SK-N-SH (cell line): ENCODE results near the gene CAPN5. TPM values are rescaled to one million over a fixed set of nuclear protein-coding genes. Genes with fewer than 3 reads are reported as not detected.

ENCODE experiments used
- CTCF ChIA-PET: fragments of 300-600, 350-600 bp; formaldehyde crosslinking; extraction: SDS; loops from one replicate; lab custom pipeline; 2021; lab: Yijun Ruan, JAX
- POLR2A ChIA-PET: fragments of 350-600 bp; sonication (Branson Sonifier 250); formaldehyde crosslinking; extraction: SDS; loops from one replicate; lab custom pipeline; 2020; ENCODE audit warnings: antibody characterized with exemption, inconsistent platforms; lab: Yijun Ruan, JAX
- DNase-seq: peaks from one replicate; pipeline ENCODE4 v3.0.0; 2012
- H2AFZ ChIP-seq: fragments of 200-600 bp; sonication (generic); 2 replicates; pipeline ENCODE4 v1.8.1; 2016; ENCODE audit warnings: antibody characterized with exemption, mild to moderate bottlenecking, low read depth
- H3F3A ChIP-seq: fragments of 200-600 bp; sonication (generic); replicated peaks from 2 replicates; pipeline ENCODE3; 2016; ENCODE audit warnings: antibody characterized with exemption, mild to moderate bottlenecking; ENCODE audit not compliant: insufficient read depth
- H3K27ac ChIP-seq, 2 experiments: fragments of 200-500 bp in 1 of 2; fragments of 200-600 bp in 1 of 2; sonication (Bioruptor generic) in 1 of 2; sonication (generic), shearing (Covaris generic) in 1 of 2; 2 replicates each; pipeline versions ENCODE4 v1.5.1 to v1.6.1; 2014 to 2016; ENCODE audit warnings: low read depth in 2 of 2, inconsistent platforms in 1 of 2, low read length in 1 of 2, mild to moderate bottlenecking in 1 of 2, mixed read lengths in 1 of 2
- H3K27me3 ChIP-seq: fragments of 200-600 bp; sonication (generic), shearing (Covaris generic); 2 replicates; pipeline ENCODE4 v1.6.1; 2016; ENCODE audit warnings: mixed run types; ENCODE audit not compliant: insufficient read depth
- H3K36me3 ChIP-seq, 2 experiments: fragments of 200-500 bp in 1 of 2; fragments of 200-600 bp in 1 of 2; sonication (Bioruptor generic) in 1 of 2; sonication (generic) in 1 of 2; replicated peaks in 1 of 2; 2 replicates each; pipeline versions ENCODE3 to v1.5.1; 2014 to 2016; ENCODE audit warnings: low read length in 1 of 2, mild to moderate bottlenecking in 1 of 2; ENCODE audit not compliant: insufficient read depth in 2 of 2, control insufficient read depth in 1 of 2
- H3K4me1 ChIP-seq, 2 experiments: fragments of 200-500 bp in 1 of 2; fragments of 200-600 bp in 1 of 2; sonication (Bioruptor generic) in 1 of 2; sonication (generic), shearing (Covaris generic) in 1 of 2; 2 replicates each; pipeline versions ENCODE4 v1.5.1 to v1.6.1; 2014 to 2016; ENCODE audit warnings: low read depth in 1 of 2, low read length in 1 of 2, mixed run types in 1 of 2; ENCODE audit not compliant: insufficient read depth in 2 of 2, control insufficient read depth in 1 of 2
- H3K4me2 ChIP-seq: fragments of 200-600 bp; sonication (generic), shearing (Covaris generic); 2 replicates; pipeline ENCODE4 v1.6.1; 2017; ENCODE audit warnings: mixed run types
- H3K4me3 ChIP-seq, 2 experiments: fragments of 200-500 bp in 1 of 2; fragments of 200-600 bp in 1 of 2; sonication (Bioruptor generic) in 1 of 2; sonication (generic), shearing (Covaris generic) in 1 of 2; 2 replicates each; pipeline versions ENCODE4 v1.5.1 to v1.8.1; 2014 to 2016; ENCODE audit warnings: low read depth in 2 of 2, inconsistent platforms in 1 of 2, low read length in 1 of 2, mild to moderate bottlenecking in 1 of 2, mixed read lengths in 1 of 2, moderate library complexity in 1 of 2
- H3K79me2 ChIP-seq: fragments of 200-600 bp; sonication (generic); 2 replicates; pipeline ENCODE4 v1.8.1; 2017; ENCODE audit warnings: mild to moderate bottlenecking; ENCODE audit not compliant: insufficient read depth
- H3K9ac ChIP-seq: fragments of 200-600 bp; sonication (generic); 2 replicates; pipeline ENCODE4 v1.6.1; 2017; ENCODE audit warnings: mixed run types
- H3K9me2 ChIP-seq: fragments of 200-600 bp; sonication (generic); 2 replicates; pipeline ENCODE4 v1.6.1; 2017; ENCODE audit warnings: mixed run types
- H3K9me3 ChIP-seq: fragments of 200-600 bp; sonication (generic); 2 replicates; pipeline ENCODE4 v1.6.1; 2017; ENCODE audit warnings: mixed run types, mild to moderate bottlenecking, moderate library complexity
- H4K20me1 ChIP-seq: fragments of 200-600 bp; sonication (generic); 2 replicates; pipeline ENCODE4 v1.6.1; 2017; ENCODE audit warnings: mild to moderate bottlenecking, mixed run types; ENCODE audit not compliant: insufficient read depth
- CHD2 ChIP-seq: fragments of 150-350 bp; IDR thresholded peaks from 2 replicates; pipeline ENCODE4 v1.6.1; 2018; ENCODE audit warnings: low read length; ENCODE audit not compliant: partially characterized antibody
- ELF1 ChIP-seq: IDR thresholded peaks from 2 replicates; pipeline ENCODE4 v1.4.0; 2012
- FOXJ3 ChIP-seq: sonication (generic); formaldehyde crosslinking; IDR thresholded peaks from 2 replicates; pipeline ENCODE4 v1.5.1; 2020; ENCODE audit warnings: mild to moderate bottlenecking, missing genetic modification reagents
- MXI1 ChIP-seq: IDR thresholded peaks from 2 replicates; pipeline ENCODE4 v1.6.1; 2012; ENCODE audit warnings: mild to moderate bottlenecking, low read depth, low read length, improper control_type of control experiment
- NRF1 ChIP-seq: IDR thresholded peaks from 2 replicates; pipeline ENCODE4 v1.6.1; 2012; ENCODE audit warnings: low read depth, mild to moderate bottlenecking, low read length
- RFX5 ChIP-seq: IDR thresholded peaks from 2 replicates; pipeline ENCODE4 v1.6.1; 2012; ENCODE audit warnings: mild to moderate bottlenecking, improper control_type of control experiment, low read length
- TAF1 ChIP-seq: IDR thresholded peaks from 2 replicates; pipeline ENCODE4 v1.6.1; 2012; ENCODE audit warnings: low read depth, mild to moderate bottlenecking, low read length, moderate library complexity, borderline replicate concordance
- TCF12 ChIP-seq: IDR thresholded peaks from 2 replicates; pipeline ENCODE4 v1.4.0; 2012
- YY1 ChIP-seq: IDR thresholded peaks from 2 replicates; pipeline ENCODE4 v1.4.0; 2012; ENCODE audit warnings: low read depth, mild to moderate bottlenecking
- WGBS: methylation state at CpG from one replicate; pipeline ENCODE4 v1.1.6; 2017; ENCODE audit warnings: low lambda C conversion rate; 5-methylcytosine and 5-hydroxymethylcytosine counted together
- polyA plus RNA-seq, 3 experiments: library from polyadenylated mRNA; depleted of rRNA; stranded (reverse); fragments of >200 nt; gene quantifications; 2 replicates each; pipeline ENCODE4 v1.2.3, GENCODE V29; 2012
- TF ChIP-seq, protein P1 (sequence below): fragments of 200-600 bp; sonication (generic); IDR thresholded peaks from 2 replicates; pipeline ENCODE4 v1.6.1; 2017; ENCODE audit warnings: antibody characterized with exemption, mild to moderate bottlenecking, moderate library complexity
- TF ChIP-seq, protein P2 (sequence below): IDR thresholded peaks from 2 replicates; pipeline ENCODE4 v1.4.0; 2012; ENCODE audit warnings: low read depth, borderline replicate concordance
- TF ChIP-seq, protein P3 (sequence below): fragments of 150-350 bp; IDR thresholded peaks from 2 replicates; pipeline ENCODE4 v1.6.1; 2016; ENCODE audit warnings: mild to moderate bottlenecking, low read depth, low read length

The CAPN5 gene
- polyA plus RNA-seq, 1 of the 3 experiments (the other 2 are of a cell fraction), result 33.1 TPM

DNA sequence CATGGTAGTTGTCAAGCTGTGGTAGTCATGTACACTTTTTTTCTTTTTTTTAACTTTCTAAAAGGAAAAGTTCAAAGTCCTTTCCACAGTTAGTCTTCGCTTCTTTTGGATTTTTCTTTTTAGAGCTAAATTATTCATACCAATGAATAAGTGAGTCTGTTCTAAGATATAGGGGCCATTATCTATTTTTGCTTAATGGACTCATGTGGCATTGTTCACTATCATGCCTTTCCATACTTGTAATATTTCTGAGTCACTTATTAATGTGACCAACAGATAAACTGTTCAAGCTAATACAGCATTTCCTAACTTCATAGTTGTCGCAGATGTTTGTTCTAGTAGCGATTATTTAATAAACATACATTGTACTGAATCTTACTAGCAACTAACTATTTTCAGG, 40.5 kb upstream of the CAPN5 start:
- H3K27ac ChIP-seq, result no peak overlapping the region
- TF ChIP-seq ELF1, result no peak
- no peak for TF ChIP-seq TAF1
- TF ChIP-seq NRF1, result no peak
- no peak for TF ChIP-seq FOXJ3 (CRISPR knock-in tag)
- no peak for TF ChIP-seq MXI1
- H3F3A ChIP-seq, result peaks cover 3% of the 10 kb centered on the region
- no peaks in the 10 kb centered on the region for H3K79me2 ChIP-seq
- POLR2A ChIA-PET, result no interaction called here
- H3K27me3 ChIP-seq, result no peaks in the 10 kb centered on the region
- no peaks in the 10 kb centered on the region for H3K9me2 ChIP-seq
- DNase-seq, result no peak
- no peaks in the 10 kb centered on the region for H4K20me1 ChIP-seq
- 85% methylated on average over 3 of the region's 3 CpGs for WGBS
- no peak overlapping the region for H2AFZ ChIP-seq
- H3K4me1 ChIP-seq, result no peaks in the 10 kb centered on the region
- H3K36me3 ChIP-seq, result peaks cover 2 to 4% of the 10 kb centered on the region in 2 experiments
- no peak overlapping the region for H3K9ac ChIP-seq
- H3K9me3 ChIP-seq, result no peaks in the 10 kb centered on the region
- no peak overlapping the region for H3K4me2 ChIP-seq
- CTCF ChIA-PET, result interaction anchor here (0.7 to 9.6 kb wide), 5 partner anchors 19 to 106 kb away, joined by 3 to 53 read pairs (median 7); no protein-coding TSS in a partner anchor
- H3K4me3 ChIP-seq, result no peak overlapping the region

DNA sequence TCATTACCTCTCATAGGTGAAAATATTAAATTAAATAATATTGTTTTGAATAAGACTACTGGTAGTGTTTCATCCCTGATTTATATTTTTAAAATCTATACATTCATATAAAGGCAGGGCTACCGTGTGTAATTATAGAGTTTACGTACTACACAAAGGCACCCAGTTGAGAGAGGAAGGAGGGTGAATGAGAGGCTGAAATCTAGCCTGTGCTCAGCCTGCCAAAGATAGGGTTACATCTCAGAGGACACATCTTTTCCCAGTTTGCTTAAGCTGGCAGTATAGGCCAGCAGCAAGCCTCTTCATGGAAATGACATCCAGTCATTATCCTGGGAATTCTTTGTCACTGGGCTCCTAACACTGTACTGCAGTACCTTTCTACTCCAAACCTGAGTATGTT, 40.0 kb upstream of the CAPN5 start:
- Histone ChIP-seq H3K9me2 (no peaks in the 10 kb centered on the region), H3K9me3 (no peaks in the 10 kb centered on the region), H4K20me1 (no peaks in the 10 kb centered on the region), H2AFZ (no peak overlapping the region), H3K9ac (no peak overlapping the region), H3K27ac (no peak overlapping the region), H3K4me3 (no peak overlapping the region), H3F3A (peaks cover 3% of the 10 kb centered on the region), H3K27me3 (no peaks in the 10 kb centered on the region), H3K4me1 (no peaks in the 10 kb centered on the region), H3K4me2 (no peak overlapping the region), H3K36me3 (peaks cover 0 to 2% of the 10 kb centered on the region in 2 experiments), H3K79me2 (no peaks in the 10 kb centered on the region)
- WGBS, result 97% methylated on average over 2 of the region's 2 CpGs
- CTCF ChIA-PET, result interaction anchor here (1.6 to 9.6 kb wide), 4 partner anchors 14 to 107 kb away, joined by 4 to 53 read pairs (median 14); no protein-coding TSS in a partner anchor
- TF ChIP-seq, protein P1, sequence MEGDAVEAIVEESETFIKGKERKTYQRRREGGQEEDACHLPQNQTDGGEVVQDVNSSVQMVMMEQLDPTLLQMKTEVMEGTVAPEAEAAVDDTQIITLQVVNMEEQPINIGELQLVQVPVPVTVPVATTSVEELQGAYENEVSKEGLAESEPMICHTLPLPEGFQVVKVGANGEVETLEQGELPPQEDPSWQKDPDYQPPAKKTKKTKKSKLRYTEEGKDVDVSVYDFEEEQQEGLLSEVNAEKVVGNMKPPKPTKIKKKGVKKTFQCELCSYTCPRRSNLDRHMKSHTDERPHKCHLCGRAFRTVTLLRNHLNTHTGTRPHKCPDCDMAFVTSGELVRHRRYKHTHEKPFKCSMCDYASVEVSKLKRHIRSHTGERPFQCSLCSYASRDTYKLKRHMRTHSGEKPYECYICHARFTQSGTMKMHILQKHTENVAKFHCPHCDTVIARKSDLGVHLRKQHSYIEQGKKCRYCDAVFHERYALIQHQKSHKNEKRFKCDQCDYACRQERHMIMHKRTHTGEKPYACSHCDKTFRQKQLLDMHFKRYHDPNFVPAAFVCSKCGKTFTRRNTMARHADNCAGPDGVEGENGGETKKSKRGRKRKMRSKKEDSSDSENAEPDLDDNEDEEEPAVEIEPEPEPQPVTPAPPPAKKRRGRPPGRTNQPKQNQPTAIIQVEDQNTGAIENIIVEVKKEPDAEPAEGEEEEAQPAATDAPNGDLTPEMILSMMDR, result no peak
- TF ChIP-seq, protein P2, sequence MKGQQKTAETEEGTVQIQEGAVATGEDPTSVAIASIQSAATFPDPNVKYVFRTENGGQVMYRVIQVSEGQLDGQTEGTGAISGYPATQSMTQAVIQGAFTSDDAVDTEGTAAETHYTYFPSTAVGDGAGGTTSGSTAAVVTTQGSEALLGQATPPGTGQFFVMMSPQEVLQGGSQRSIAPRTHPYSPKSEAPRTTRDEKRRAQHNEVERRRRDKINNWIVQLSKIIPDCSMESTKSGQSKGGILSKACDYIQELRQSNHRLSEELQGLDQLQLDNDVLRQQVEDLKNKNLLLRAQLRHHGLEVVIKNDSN, result no peak
- TF ChIP-seq RFX5 (no peak), TCF12 (no peak), CHD2 (no peak), YY1 (no peak)
- TF ChIP-seq, protein P3, sequence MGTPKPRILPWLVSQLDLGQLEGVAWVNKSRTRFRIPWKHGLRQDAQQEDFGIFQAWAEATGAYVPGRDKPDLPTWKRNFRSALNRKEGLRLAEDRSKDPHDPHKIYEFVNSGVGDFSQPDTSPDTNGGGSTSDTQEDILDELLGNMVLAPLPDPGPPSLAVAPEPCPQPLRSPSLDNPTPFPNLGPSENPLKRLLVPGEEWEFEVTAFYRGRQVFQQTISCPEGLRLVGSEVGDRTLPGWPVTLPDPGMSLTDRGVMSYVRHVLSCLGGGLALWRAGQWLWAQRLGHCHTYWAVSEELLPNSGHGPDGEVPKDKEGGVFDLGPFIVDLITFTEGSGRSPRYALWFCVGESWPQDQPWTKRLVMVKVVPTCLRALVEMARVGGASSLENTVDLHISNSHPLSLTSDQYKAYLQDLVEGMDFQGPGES, result no peak
- POLR2A ChIA-PET, result no interaction called here
- no peak for DNase-seq
